ENCODE data around the gene RDH16.
"Not testable (repeated sequence)": the region's sequence is repeated elsewhere in the genome, so short reads cannot be mapped to it uniquely, and the experiment has no call there.

Gene RDH16

DNA sequence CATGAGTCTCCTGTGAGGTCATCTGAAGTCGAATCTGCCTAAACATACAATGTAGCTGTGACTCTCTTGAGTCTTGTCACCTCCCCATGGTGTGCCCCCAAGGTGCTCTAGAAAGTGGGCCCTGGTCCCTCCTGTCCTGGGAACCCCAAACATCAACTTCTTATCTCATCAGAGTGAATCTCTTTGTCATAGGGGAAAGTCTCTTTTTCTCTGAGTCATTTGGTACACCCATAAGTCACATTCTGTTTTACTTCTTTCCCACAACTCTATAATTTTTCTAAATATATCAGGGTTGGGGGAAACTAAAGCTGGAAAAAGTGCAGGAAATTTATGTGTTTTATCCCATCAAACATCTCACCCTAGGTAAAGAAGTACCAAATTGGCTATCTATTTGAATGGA is 36.1 kb downstream of the RDH16 start:
- Histone ChIP-seq H3K36me3 (ENCODE audit: insufficient read depth, low read length) (no peaks in the 10 kb centered on the region), H3K4me2 (ENCODE audit: low read length) (no peak overlapping the region), H3K9me3 (ENCODE audit: low read length) (no peaks in the 10 kb centered on the region), H3K4me1 (ENCODE audit: insufficient read depth, low read length, severe bottlenecking) (no peaks in the 10 kb centered on the region), H3K79me2 (ENCODE audit: insufficient read depth, low read length) (no peaks in the 10 kb centered on the region), H4K20me1 (ENCODE audit: insufficient read depth, low read length) (no peaks in the 10 kb centered on the region), H3K9ac (ENCODE audit: low read length) (no peak overlapping the region), H3K4me3 (ENCODE audit: low read depth, low read length, poor library complexity, severe bottlenecking) (no peak overlapping the region), H3F3A (ENCODE audit: insufficient read depth, low read length) (no peaks in the 10 kb centered on the region), H2AFZ (ENCODE audit: low read length) (no peak overlapping the region), H3K27me3 (ENCODE audit: insufficient read depth, low read length) (no peaks in the 10 kb centered on the region), H3K9me2 (ENCODE audit: low read depth, low read length) (no peaks in the 10 kb centered on the region), H3K27ac (ENCODE audit: low read depth, low read length, poor library complexity, severe bottlenecking) (no peak overlapping the region)
- TF ChIP-seq EZH2 (IDR thresholded peaks at IDR 0.05; ENCODE audit: borderline replicate concordance, low read length) (no peak), CTCF (IDR thresholded peaks at IDR 0.05; ENCODE audit: low read length) (no peak)

DNA sequence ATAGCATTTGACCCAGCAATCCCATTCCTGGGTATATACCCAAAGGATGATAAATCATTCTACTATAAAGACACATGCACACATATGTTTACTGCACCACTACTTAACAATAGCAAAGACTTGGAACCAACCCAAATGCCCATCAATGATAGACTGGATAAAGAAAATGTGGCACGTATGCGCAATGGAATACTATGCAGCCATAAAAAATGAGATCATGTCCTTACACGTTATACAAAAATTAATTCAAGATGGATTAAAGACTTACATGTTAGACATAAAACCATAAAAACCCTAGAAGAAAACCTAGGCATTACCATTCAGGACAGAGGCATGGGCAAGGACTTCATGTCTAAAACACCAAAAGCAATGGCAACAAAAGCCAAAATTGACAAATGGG is 39.3 kb downstream of the RDH16 start:
- not testable (repeated sequence) for H3K36me3 ChIP-seq (ENCODE audit: insufficient read depth, low read length); H3F3A ChIP-seq (ENCODE audit: insufficient read depth, low read length); H2AFZ ChIP-seq (ENCODE audit: low read length); H3K27ac ChIP-seq (ENCODE audit: low read depth, low read length, poor library complexity, severe bottlenecking); H3K4me2 ChIP-seq (ENCODE audit: low read length); H3K9ac ChIP-seq (ENCODE audit: low read length); H3K79me2 ChIP-seq (ENCODE audit: insufficient read depth, low read length); H4K20me1 ChIP-seq (ENCODE audit: insufficient read depth, low read length); H3K9me2 ChIP-seq (ENCODE audit: low read depth, low read length); H3K27me3 ChIP-seq (ENCODE audit: insufficient read depth, low read length); H3K4me3 ChIP-seq (ENCODE audit: low read depth, low read length, poor library complexity, severe bottlenecking); H3K9me3 ChIP-seq (ENCODE audit: low read length); H3K4me1 ChIP-seq (ENCODE audit: insufficient read depth, low read length, severe bottlenecking)

DNA sequence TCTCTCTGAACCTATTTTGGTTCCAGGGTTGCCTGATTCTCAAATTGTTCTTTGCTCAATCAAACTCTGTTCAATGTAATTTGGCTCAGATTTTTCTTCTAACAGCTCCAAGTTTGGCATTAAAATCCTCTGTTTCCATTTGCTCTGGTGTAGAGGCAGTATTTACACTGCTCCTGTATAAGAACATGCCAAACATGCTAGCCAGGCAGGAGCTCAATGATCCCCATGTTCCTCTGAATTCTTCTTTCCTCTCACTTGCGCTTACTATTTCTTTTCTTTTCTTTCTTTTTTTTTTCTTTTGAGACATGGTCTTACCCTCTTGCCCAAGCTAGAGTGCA is 40.4 kb downstream of the RDH16 start:
- no peaks in the 10 kb centered on the region for H3K27me3 ChIP-seq (ENCODE audit: insufficient read depth, low read length)
- H3K4me2 ChIP-seq (ENCODE audit: low read length) = no peak overlapping the region

More for the DNA sequence above, 40.4 kb downstream of the RDH16 start:
- no peak for TF ChIP-seq CTCF (IDR thresholded peaks at IDR 0.05; ENCODE audit: low read length)
- TF ChIP-seq EZH2 (IDR thresholded peaks at IDR 0.05; ENCODE audit: borderline replicate concordance, low read length) = no peak
- no peaks in the 10 kb centered on the region for H3K9me2 ChIP-seq (ENCODE audit: low read depth, low read length)
- H3K79me2 ChIP-seq (ENCODE audit: insufficient read depth, low read length) = no peaks in the 10 kb centered on the region
- no peaks in the 10 kb centered on the region for H4K20me1 ChIP-seq (ENCODE audit: insufficient read depth, low read length)
- H3K4me1 ChIP-seq (ENCODE audit: insufficient read depth, low read length, severe bottlenecking) = no peaks in the 10 kb centered on the region
- no peaks in the 10 kb centered on the region for H3K36me3 ChIP-seq (ENCODE audit: insufficient read depth, low read length)
- no peaks in the 10 kb centered on the region for H3K9me3 ChIP-seq (ENCODE audit: low read length)
- no peak overlapping the region for H3K9ac ChIP-seq (ENCODE audit: low read length)
- H3K4me3 ChIP-seq (ENCODE audit: low read depth, low read length, poor library complexity, severe bottlenecking) = no peak overlapping the region
- no peak overlapping the region for H2AFZ ChIP-seq (ENCODE audit: low read length)
- no peaks in the 10 kb centered on the region for H3F3A ChIP-seq (ENCODE audit: insufficient read depth, low read length)
- no peak overlapping the region for H3K27ac ChIP-seq (ENCODE audit: low read depth, low read length, poor library complexity, severe bottlenecking)

All from OCI-LY1 (cell line).